Activated T-cell treated with anti-CD3 and anti-CD28 coated beads for 48 hours (primary cell): ENCODE data around the gene GPX4.

Experiments
- DNase-seq: peaks from one replicate; pipeline ENCODE4 v3.0.0-alpha.2; 2020; ENCODE audit warnings: low read depth

The GPX4 gene

DNA sequence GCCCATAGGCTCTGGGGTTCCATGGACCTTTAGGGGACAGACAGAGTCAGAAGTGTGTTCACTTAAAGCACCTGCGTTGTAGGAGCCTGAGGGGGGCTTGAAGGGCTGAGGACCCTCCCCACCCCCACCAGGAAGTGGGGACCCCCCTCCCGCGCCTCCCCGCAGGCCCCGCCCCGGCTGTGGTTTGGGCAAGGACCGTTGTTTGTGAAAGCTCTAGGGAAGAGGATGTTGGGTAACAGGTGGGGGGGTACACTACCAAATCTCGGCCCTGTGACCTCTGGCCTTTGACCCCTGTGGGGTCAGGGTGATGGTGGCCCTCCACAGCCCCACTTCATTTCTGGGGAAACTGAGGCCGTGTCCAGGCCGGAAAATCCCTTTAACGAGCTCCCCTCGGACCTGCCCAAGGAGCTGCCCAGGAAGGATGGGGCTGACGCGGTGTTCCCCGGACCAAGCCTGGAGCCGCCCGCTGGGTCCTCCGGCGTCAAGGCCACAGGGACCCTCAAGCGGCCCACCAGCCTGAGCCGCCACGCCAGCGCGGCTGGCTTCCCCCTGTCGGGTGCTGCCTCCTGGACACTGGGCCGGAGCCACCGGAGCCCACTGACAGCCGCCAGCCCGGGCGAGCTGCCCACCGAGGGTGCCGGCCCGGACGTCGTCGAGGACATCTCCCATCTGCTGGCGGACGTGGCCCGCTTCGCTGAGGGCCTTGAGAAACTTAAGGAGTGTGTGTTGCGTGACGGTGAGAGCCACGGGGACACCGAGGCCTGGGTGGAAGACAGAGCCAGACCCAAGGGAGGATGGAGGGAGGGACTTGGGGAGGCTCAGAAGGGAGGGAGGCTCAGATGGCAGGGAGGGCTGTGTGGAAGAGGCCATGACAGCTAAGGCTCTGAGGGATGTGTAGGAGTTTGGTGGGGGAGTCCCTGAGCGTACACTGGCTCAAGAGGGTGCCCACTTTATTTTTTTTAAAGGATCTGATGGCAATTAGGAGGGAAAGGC, 35.5 kb upstream of the GPX4 start:
- DNase-seq, result no peak

DNA sequence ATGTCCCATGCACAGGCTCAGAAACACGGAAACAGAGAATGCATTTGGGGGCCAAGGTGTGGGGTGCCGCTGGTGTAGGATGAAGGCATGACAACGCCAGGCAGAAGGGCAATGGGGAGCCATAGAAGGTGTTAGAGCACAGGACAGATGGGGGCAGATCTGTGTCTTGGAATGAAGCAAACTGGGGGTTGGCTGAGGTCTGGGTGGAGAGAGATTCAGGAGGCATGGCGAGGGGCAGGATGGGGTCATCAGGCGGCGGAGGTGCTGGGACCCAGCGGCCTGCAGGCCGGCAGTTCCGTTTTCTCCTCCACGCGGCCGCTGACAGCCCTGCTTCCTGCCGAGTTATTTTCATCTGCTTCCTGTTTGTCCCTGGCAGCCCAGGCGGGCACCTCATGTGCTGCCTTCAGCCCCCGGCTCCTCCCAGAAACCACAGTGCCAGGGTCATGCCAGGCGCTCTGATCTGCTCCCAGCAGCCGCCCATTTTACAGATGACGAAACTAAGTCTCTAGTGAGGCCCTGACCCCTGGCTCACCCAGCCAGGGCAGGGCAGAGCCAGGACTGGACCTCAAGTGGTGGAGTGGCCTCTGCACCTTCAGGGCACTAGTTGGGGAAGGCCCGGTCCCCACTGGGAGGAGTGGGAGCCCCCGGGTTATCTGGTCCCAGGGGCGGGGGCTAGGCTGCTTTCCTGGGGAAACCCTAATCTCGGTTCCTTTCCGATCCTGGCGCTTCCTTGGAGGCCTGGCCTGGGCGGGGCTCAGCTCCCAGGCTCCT, 34.6 kb upstream of the GPX4 start:
- no peak for DNase-seq

DNA sequence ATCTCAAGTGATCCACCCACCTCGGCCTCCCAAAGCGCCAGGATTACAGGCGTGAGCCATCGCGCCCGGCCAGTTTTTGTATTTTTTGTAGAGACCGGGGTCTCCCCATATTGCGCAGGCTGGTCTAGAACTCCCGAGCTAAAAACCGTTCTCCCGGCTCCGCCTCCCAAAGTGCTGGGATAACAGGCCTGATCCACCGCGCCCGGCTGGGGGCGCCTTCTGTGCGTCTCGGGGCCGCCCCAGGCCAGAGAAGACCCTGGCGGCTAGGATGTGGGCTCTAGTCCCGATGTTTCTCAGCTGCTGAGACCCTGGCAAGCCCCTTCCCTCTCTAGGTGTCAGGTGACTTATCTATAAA, 33.2 kb upstream of the GPX4 start:
- no peak for DNase-seq

DNA sequence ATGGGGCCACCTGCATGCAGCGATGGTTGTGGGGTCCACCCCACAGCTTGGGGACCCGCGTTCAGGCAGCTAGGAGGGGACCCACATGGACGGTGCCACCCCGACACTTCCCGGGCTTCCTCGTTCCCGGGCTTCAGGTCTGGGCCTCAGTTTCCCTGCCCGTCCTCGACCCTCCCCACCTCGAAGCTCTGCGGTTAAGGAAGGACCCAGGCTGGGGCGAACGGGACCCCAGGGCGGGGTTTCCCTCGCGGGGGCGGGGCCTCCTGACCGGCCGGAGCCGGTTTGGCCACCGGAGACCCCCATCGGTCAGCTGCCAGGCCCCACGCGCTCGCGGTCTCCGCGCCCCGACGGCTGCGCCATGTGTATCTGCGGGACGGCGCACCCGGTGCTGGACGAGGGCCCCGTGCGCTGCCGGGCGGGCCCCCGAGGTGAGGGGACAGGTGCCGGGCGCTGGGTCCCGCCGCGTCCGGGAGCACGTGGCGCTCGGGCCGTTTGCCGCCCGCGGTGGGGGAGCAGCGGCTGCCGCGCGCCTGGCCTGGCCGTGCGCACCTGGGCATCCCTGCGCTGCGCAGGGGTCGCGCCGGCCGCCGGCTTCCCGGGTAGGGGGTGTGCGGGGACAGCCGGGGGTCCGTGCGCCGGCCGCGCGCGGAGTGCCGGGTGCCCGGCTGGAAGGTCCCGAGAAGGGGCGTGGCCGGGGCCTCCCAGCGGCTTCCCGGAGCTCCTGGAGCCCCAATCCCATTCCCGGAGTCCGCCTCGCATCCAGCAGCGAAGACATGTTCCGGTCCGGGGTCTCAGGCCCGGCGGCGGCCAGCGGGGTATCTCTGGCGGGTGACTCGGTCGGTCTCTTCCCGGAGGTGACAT, 32.6 kb upstream of the GPX4 start:
- no peak for DNase-seq

DNA sequence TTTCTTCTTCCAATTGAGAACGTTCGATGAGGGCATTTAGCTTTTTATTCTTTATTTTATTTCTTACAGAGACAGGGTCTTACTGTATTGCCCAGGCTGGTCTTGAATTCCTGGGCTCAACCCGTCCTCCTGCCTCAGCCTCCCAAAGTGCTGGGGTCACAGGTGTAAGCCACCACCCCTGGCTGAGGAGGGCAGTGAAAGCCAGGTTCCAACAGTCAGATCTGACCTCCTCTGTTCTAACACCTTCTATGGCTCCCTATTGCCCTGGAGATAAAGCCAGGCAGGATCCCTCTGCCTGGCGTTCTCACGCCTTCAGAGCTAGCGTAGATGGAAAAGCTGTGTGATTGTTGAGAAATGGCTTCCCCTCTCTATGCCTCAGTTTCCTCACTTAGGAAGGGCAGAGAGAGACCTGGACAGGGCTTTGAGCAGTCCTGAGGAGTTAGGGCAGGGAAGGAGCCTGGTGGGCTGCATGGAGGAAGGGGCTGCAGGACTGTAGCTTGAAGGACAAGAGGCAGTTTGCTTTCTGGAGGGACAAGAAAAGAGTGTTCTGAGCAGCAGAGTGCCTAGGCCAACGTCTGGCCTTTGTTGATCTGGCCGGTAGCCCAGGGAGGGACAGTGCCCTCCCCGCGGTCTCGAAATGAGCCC, 31.3 kb upstream of the GPX4 start:
- no peak for DNase-seq

DNA sequence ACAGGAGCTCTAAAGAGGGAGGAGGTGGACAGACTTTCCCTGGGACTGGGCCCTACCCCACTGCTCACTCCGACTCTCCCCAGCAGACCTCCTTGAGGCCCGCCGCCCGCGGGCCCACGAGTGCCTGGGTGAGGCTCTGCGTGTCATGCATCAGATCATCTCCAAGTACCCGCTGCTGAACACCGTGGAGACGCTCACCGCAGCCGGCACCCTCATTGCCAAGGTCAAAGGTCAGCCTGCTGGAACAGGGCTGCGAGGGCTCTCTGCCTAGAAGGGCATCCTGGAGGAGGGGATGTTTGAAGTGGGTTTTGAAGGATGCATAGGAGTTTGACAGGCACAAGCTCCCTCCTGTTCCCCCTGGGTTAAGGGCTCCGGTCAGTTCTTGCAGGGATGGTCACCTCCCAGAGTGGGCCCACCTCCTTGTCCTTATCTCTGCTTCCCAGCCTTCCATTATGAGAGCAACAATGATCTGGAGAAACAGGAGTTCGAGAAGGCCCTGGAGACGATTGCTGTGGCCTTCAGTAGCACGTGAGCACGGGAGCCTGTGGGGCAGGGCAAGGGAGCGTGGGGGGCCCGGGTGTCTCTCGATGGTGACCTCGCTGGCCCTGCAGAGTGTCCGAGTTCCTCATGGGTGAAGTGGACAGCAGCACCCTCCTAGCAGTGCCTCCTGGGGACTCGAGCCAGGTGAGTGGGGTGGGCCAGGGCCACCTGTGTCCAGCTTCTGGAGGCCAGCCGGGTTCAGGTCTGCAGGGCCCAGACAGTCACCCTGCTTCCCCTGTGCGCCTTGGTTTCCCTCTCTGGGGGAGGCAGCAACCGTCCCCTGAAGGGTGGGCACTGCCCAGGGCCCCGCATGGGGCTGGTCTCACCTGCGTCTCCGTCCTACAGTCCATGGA, 30.5 kb upstream of the GPX4 start:
- DNase-seq, result no peak

DNA sequence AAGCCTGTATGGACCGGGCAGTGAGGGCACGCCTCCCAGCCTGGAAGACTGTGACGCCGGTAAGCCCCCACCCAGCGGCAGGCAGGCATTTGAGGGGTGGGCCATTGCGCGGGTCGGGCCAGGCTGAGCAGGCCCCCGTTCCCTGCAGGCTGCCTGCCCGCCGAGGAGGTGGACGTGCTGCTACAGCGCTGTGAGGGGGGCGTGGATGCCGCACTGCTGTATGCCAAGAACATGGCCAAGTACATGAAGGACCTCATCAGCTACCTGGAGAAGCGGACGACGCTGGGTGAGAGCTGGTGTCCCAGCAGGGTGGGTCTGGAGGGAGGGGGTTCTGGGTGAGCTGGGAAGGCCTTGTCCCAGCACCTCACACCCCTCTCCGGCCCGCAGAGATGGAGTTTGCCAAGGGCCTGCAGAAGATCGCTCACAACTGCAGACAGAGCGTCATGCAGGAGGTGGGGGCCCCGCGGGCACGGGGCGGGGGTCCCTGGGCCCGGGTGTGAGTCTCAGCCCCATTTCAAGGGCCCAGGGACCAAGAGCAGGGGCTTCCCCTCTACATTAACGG, 29.8 kb upstream of the GPX4 start:
- DNase-seq, result no peak

DNA sequence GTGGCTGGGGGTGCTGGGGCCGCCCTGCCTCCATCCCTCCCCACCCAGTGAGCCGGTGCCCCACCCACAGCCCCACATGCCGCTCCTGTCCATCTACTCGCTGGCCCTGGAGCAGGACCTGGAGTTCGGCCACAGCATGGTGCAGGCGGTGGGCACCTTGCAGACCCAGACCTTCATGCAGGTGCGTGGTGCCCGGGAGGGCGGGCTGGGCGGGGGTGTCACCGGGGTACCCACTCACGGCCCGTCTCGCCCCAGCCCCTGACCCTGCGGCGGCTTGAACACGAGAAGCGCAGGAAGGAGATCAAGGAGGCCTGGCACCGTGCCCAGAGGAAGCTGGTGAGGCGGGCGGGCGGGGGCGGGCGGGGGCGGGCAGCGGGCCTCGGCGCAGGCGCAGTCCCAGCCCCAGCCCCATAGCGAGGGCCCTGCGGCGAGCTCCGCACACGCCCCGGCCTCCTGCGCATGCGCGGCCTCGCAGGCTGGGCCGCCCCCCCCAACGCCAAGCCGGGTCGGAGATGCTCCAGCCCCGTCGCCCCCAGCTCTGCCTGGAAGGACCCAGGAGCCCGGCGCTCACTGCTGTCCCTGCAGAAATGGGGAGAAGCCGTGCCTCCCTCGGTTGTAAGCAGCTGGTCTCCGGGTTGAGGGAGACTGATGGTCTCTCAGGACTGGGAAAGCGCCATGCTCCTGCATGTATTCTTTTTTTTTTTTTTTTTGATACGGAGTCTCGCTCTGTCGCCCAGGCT, 29.1 kb upstream of the GPX4 start:
- peak; percentile 75 for DNase-seq

DNA sequence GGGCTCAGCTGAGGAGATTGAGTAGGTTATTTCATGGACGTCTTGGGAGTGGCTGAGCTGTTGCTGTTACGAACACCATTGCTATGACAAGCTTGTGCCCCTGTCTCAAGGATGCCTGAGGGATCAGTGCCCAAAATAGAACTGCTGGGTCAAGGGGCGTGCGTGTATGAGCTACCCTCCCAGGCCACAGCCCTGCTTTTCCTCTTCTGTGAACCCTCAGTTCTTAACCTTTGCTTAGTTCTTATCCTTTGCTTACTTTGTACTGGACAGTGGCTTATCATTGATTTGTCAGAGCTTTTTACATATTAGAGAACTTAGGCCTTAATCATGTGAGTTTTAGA, 27.8 kb upstream of the GPX4 start:
- no peak for DNase-seq

DNA sequence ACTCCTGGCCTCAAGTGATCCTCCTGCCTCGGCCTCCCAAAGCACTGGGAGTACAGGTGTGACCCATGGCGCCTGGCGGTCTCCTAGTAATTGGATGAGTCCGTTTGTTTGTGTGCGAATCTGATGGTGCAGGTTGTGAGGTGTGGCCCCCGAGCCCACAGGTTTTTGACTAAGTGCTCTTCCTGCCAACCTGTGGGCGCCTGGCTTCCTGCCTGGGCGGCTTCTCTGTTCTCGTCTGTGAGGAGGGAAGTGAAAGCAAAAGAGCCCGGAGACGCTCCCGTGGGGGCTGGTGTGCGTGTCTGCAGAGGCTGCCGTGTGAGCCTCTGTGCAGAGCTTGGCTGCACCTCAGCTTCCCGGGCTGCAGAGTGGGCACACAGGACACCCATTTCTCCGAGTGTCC, 26.8 kb upstream of the GPX4 start:
- peak; percentile 89 for DNase-seq

DNA sequence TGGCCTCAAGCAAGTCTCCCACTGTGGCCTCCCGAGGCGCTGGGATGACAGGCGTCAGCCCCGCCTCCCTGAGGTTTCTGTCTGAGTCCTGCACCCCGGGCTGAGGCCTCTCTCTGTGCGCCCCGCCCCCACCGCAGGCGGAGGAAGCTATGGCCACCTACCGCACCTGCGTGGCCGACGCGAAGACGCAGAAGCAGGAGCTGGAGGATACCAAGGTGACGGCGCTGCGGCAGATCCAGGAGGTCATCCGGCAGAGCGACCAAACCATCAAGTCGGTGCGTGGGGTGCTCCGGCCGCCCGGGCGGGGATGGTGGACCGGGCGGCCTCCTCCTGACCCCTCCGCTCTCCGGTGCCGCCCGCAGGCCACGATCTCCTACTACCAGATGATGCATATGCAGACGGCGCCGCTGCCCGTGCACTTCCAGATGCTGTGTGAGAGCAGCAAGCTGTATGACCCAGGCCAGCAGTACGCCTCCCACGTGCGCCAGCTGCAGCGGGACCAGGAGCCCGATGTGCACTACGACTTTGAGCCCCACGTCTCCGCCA, 24.2 kb upstream of the GPX4 start:
- DNase-seq, result peak; percentile 78

DNA sequence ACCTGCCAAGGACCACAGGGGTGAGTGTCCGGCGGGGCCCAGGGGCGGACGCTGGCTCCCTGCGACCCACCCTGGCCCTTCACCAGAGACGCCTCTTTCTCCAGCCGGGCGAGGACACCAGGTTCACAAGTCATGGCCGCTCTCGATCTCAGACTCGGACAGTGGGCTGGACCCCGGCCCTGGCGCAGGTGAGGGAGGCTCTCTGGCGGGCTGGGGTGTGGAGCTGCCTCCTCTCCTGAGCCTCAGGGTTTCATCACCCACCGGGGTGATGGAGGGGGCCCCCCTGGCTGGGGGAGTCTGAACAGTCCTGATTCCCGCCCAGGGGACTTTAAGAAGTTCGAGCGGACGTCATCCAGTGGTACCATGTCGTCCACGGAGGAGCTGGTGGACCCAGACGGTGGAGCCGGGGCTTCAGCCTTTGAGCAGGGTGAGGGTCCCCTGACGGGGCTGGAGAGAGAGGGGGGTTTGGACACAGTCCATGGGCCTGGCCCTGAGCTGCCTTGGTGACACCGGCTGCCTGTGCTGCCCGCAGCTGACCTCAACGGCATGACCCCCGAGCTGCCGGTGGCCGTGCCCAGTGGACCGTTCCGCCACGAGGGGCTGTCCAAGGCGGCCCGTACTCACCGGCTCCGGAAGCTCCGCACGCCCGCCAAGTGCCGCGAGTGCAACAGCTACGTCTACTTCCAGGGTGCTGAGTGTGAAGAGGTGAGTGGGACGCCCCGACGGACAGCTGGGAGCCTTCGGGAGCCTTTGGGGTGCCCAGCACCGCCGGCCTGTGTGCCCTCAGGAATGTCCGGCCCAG, 23.2 kb upstream of the GPX4 start:
- no peak for DNase-seq

DNA sequence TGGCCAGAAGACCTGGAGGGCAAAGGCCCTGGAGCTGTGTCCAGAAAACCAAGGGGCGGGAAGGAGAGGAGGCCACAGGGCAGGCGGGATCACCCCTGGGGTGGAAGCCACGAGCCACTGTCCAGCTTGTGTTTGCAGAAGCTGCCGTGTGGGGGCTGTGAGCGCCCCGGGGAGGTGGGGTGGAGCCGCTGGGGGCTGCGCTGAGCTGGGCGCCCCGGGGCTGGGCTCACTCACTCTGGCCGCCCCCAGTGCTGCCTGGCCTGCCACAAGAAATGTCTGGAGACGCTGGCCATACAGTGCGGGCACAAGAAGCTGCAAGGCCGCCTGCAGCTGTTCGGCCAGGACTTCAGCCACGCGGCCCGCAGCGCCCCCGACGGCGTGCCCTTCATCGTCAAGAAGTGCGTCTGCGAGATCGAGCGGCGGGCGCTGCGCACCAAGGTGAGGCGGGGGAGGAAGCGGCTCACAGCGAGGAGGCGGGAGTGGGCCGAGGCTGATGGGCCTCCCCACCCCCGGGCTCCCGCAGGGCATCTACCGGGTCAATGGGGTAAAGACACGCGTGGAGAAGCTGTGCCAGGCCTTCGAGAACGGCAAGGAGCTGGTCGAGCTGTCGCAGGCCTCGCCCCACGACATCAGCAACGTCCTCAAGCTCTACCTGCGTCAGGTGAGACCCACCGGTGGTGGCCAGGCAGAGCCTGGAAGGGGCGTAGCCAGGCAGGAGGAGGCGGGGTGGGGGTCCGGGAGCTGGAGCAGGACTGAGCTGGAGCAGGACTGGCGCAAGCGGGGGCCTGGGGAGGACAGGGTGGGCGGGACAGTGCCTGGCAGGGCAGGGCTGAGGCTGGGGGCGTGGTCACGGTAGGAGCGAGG, 22.3 kb upstream of the GPX4 start:
- DNase-seq, result no peak

DNA sequence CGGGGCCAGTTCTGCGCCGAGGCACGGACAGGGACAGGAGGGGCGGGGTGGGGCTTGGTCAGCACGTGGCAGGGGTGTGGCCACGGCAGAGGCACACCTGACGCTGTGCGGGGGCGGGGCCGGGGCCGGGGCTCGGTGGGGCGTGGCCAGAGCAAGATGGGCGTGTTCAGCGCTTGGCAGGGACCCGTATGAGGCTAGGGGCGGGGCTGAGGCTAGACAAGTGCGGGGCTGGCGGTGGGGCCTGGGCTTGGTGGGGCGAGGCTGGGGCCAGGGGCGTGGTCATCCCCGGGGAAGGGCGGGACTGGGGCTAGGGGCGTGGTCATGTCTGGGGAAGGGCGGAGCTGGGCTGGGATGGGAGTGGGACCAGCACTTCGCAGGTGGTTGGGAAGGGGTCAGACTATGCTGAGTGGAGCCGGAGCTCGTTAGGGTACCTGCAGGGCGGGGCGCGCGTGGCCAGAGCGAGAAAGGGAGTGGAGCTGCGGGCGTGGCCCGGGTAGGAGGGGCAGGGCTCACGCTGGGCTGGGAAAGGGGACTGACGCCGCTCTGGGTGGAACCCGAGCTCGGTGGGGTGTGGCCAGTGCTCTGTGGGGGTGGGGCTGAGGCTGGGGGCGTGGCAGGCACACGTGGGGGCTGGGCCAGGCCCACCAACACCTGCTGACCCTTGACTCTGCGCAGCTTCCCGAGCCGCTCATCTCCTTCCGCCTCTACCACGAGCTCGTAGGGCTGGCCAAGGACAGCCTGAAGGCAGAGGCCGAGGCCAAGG, 21.4 kb upstream of the GPX4 start:
- peak; percentile 84 for DNase-seq

DNA sequence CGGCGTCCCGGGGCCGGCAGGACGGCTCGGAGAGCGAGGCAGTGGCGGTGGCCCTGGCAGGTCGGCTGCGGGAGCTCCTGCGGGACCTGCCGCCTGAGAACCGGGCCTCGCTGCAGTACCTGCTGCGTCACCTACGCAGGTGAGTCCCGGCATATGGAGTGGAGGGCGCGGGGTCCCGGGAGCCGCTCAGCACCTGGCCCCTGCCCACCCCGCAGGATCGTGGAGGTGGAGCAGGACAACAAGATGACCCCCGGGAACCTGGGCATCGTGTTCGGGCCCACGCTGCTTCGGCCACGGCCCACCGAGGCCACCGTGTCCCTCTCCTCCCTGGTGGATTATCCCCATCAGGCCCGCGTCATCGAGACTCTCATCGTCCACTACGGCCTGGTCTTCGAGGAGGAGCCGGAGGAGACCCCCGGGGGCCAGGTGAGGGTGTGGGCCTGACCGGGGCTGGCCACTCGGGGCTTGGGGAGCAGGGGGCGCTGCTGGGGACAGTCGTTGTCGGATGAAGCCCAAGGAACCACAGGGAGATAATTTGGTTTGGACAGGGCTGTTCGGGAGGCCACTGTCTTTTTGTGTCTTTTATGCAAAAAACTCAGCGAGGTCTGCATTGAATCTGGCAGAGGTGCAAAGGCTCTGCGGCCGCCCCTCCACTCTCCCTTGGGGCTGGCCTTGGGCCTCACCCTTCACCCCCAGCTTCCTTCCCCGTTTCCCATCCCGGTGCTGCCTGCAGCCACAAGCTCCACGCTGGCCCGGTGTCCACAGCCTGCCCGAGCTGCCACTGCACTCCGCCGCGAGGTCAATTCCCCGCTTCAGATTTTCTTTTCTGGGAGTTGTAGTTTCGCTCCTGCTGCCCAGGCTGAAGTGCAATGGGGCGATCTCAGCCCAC, 20.6 kb upstream of the GPX4 start:
- DNase-seq, result no peak
